Breast epithelium (tissue), 3 donors: ENCODE data around the gene RSPH9.

Source experiments
- CTCF ChIP-seq, 3 donors: fragments of 450-650 bp; IDR thresholded peaks; one replicate each; pipeline ENCODE4 v1.5.1; 2016 to 2017; ENCODE audit warnings: antibody characterized with exemption in 3 of 3, mild to moderate bottlenecking in 3 of 3, moderate library complexity in 3 of 3
- POLR2A ChIP-seq: fragments of 450-650 bp; IDR thresholded peaks from one replicate; pipeline ENCODE4 v1.6.1; 2016; ENCODE audit warnings: antibody characterized with exemption, mild to moderate bottlenecking, moderate library complexity
- POLR2AphosphoS5 ChIP-seq, 3 donors: sonication (generic); formaldehyde crosslinking; IDR thresholded peaks; one replicate each; pipeline ENCODE4 v1.6.1; 2017; ENCODE audit warnings: antibody characterized with exemption in 3 of 3

- TF ChIP-seq POLR2A (no peak), POLR2AphosphoS5 (IDR thresholded peaks at IDR 0.05) (no peak), CTCF (IDR thresholded peaks at IDR 0.05) (no peak)
These were observed 13.3 kb downstream of the RSPH9 start for GRCh38 chr6:43658161-43658560.
